ENCODE measurements around the gene ZFYVE16.
"Not testable (repeated sequence)": the region's sequence is repeated elsewhere in the genome, so short reads cannot be mapped to it uniquely, and the experiment has no call there.

Gene ZFYVE16

GRCh38 chr5:80491296-80491695, 83.4 kb downstream of the ZFYVE16 start:
- DNase-seq = no peak

GRCh38 chr5:80492741-80493140, 84.9 kb downstream of the ZFYVE16 start:
- no peak for DNase-seq

- DNase-seq = not testable (repeated sequence)
These were observed 85.6 kb downstream of the ZFYVE16 start for GRCh38 chr5:80493443-80493842.

GRCh38 chr5:80495891-80496290, 88.0 kb downstream of the ZFYVE16 start:
- no peak for DNase-seq

- DNase-seq = no peak
These were observed 94.9 kb downstream of the ZFYVE16 start for GRCh38 chr5:80502800-80503199.

GRCh38 chr5:80503641-80504040, 95.8 kb downstream of the ZFYVE16 start:
- DNase-seq = no peak

- DNase-seq = no peak
These were observed 97.0 kb downstream of the ZFYVE16 start for GRCh38 chr5:80504833-80505232.

- no peak for DNase-seq
These were observed 99.8 kb downstream of the ZFYVE16 start for GRCh38 chr5:80507663-80508062.

GRCh38 chr5:80508844-80509243, 101.0 kb downstream of the ZFYVE16 start:
- no peak for DNase-seq

- no peak for DNase-seq
These were observed 101.5 kb downstream of the ZFYVE16 start for GRCh38 chr5:80509362-80509761.

- DNase-seq = no peak
These were observed 109.0 kb downstream of the ZFYVE16 start for GRCh38 chr5:80516826-80517225.
